Epithelial cell of prostate (primary cell): ENCODE results near the gene LYRM7.
A peak's percentile ranks its signal among the peaks of the same experiment; 100 is the strongest.

Experiments
- DNase-seq: peaks from one replicate; pipeline ENCODE4 v3.0.0-alpha.2; 2011; ENCODE audit warnings: low read depth, low spot score
- H3K27ac ChIP-seq: fragments of 450-650 bp; 2 replicates; pipeline ENCODE4 v1.5.1; 2017; ENCODE audit warnings: mild to moderate bottlenecking

LYRM7 gene

GRCh38 chr5:131217791-131218190, 47.0 kb downstream of the LYRM7 start:
- no peak for DNase-seq
- no peak overlapping the region for H3K27ac ChIP-seq

GRCh38 chr5:131218392-131218791, 47.6 kb downstream of the LYRM7 start:
- DNase-seq = no peak
- no peak overlapping the region for H3K27ac ChIP-seq

- H3K27ac ChIP-seq = no peak overlapping the region
- no peak for DNase-seq
These were observed 49.8 kb downstream of the LYRM7 start for GRCh38 chr5:131220566-131220965.

GRCh38 chr5:131221008-131221703, 50.4 kb downstream of the LYRM7 start:
- H3K27ac ChIP-seq = no peak overlapping the region
- DNase-seq = no peak

- no peak for DNase-seq
- no peak overlapping the region for H3K27ac ChIP-seq
These were observed 51.1 kb downstream of the LYRM7 start for GRCh38 chr5:131221888-131222287.

GRCh38 chr5:131222731-131223130, 52.0 kb downstream of the LYRM7 start:
- DNase-seq = no peak
- H3K27ac ChIP-seq = no peak overlapping the region

GRCh38 chr5:131223751-131224386, 53.1 kb downstream of the LYRM7 start:
- no peak for DNase-seq
- H3K27ac ChIP-seq = no peak overlapping the region

GRCh38 chr5:131224387-131225201, 53.9 kb downstream of the LYRM7 start:
- no peak for DNase-seq
- H3K27ac ChIP-seq = no peak overlapping the region

- no peak overlapping the region for H3K27ac ChIP-seq
- DNase-seq = no peak
These were observed 54.7 kb downstream of the LYRM7 start for GRCh38 chr5:131225282-131225974.

GRCh38 chr5:131226899-131227298, 56.2 kb downstream of the LYRM7 start:
- H3K27ac ChIP-seq = no peak overlapping the region
- no peak for DNase-seq

GRCh38 chr5:131228646-131229045, 57.9 kb downstream of the LYRM7 start:
- no peak for DNase-seq
- no peak overlapping the region for H3K27ac ChIP-seq

GRCh38 chr5:131229623-131230022, 58.9 kb downstream of the LYRM7 start:
- no peak for DNase-seq
- no peak overlapping the region for H3K27ac ChIP-seq

- H3K27ac ChIP-seq = no peak overlapping the region
- DNase-seq = no peak
These were observed 59.7 kb downstream of the LYRM7 start for GRCh38 chr5:131230406-131230805.

- H3K27ac ChIP-seq = no peak overlapping the region
- no peak for DNase-seq
These were observed 68.9 kb downstream of the LYRM7 start for GRCh38 chr5:131239686-131240085.

GRCh38 chr5:131242728-131243255, 72.0 kb downstream of the LYRM7 start:
- peak overlapping the region; percentile 59 for H3K27ac ChIP-seq
- peak; percentile 52 for DNase-seq

- H3K27ac ChIP-seq = no peak overlapping the region
- DNase-seq = no peak
These were observed 74.6 kb downstream of the LYRM7 start for GRCh38 chr5:131245312-131245711.

- no peak for DNase-seq
- no peak overlapping the region for H3K27ac ChIP-seq
These were observed 75.2 kb downstream of the LYRM7 start for GRCh38 chr5:131245948-131246347.

GRCh38 chr5:131246504-131246903, 75.8 kb downstream of the LYRM7 start:
- H3K27ac ChIP-seq = no peak overlapping the region
- DNase-seq = no peak

GRCh38 chr5:131250751-131251475, 80.2 kb downstream of the LYRM7 start:
- H3K27ac ChIP-seq = no peak overlapping the region
- no peak for DNase-seq

GRCh38 chr5:131252824-131253171, 82.1 kb downstream of the LYRM7 start:
- H3K27ac ChIP-seq = no peak overlapping the region
- DNase-seq = no peak
